Measurements from ENCODE around the gene DGKQ. TPM values are rescaled to one million over a fixed set of nuclear protein-coding genes. Genes with fewer than 3 reads are reported as not detected.

Gene DGKQ
- total and polyA plus RNA-seq, 2 of the 8 experiments (the other 6 are each of a cell fraction or from before 2014, with no cell fraction given) = 7.3 to 9.7 TPM

- TF ChIP-seq NANOG (IDR thresholded peaks at IDR 0.05; ENCODE audit: insufficient read depth, low read depth, low read length, poor library complexity, severe bottlenecking) = no peak
These were observed 8.9 kb downstream of the DGKQ start (continued) for GRCh38 chr4:964346-965025.

All from H1 (cell line).